ENCODE results near the gene ZNF668. TPM values are rescaled to one million over a fixed set of nuclear protein-coding genes. Genes with fewer than 3 reads are reported as not detected.

Gene ZNF668
- 8.7 TPM for polyA plus RNA-seq (ENCODE audit: insufficient read length)

DNA sequence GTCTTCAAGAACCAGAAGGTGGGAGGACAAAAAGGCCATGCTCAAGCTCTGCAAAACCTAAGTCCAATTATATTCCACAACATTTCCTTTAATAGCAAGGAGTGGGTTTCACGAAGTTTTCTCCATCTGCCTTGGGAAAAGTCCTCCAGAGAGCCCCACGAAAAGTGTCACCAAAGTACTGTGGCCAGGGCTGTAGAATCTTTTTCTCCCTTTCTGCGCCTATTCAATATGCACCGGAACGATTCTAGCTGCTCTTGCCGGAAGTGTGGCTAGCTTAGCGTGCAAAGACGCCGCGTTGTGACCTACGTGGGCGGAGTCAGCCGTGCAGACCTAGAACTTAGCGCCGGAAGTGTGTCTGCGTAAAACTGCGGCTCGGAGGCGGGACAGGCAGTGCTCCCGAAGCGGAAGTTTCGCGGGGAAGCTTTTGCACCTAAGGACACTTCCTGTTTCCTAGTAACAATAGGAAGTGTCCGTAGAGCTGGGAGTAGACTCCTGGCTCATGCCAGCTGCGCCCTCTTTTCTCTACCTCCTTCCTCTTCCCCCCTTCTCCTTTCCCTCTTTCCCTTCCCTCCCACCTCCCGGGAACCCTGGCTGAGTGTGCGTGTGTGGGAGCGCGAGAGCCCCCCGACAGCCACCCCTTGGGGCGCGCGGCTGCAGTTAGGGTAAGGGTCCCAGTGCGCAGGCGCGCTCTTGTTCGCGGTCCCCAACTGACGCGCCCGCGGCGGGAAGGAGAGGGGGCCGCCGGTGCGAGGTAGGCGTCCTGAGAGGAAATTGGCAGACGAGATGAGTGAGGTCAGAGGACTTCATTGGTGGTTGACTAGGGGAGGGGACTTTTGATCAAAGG, at the start of gene ZNF668, which contains the start of gene ZNF646:
Gene ZNF668, minus strand, starts transcription at position 271 of the 844 bp plus-strand sequence. CDS start 9,781 bp downstream, outside the sequence.
Gene ZNF646, plus strand, starts transcription at position 453 of the 844 bp plus-strand sequence. CDS start 1,903 bp downstream, outside the sequence.
- DNase-seq (ENCODE audit: low read depth) = peak; percentile 98

DNA sequence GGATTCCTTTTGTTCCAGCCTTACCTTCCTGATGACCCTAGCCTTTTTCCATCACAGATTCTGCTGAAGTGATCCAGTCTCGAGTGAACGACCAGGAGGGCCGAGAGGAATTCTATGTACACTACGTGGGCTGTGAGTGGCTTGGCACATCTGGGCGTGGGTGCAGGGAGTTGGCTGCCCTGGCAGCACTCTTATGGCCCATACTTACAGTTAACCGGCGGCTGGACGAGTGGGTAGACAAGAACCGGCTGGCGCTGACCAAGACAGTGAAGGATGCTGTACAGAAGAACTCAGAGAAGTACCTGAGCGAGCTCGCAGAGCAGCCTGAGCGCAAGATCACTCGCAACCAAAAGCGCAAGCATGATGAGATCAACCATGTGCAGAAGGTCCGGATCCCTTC, 46.1 kb upstream of the ZNF668 start:
- no peak for DNase-seq (ENCODE audit: low read depth)

GRCh38 chr16:31118223-31119155, 44.4 kb upstream of the ZNF668 start:
- DNase-seq (ENCODE audit: low read depth) = no peak

DNA sequence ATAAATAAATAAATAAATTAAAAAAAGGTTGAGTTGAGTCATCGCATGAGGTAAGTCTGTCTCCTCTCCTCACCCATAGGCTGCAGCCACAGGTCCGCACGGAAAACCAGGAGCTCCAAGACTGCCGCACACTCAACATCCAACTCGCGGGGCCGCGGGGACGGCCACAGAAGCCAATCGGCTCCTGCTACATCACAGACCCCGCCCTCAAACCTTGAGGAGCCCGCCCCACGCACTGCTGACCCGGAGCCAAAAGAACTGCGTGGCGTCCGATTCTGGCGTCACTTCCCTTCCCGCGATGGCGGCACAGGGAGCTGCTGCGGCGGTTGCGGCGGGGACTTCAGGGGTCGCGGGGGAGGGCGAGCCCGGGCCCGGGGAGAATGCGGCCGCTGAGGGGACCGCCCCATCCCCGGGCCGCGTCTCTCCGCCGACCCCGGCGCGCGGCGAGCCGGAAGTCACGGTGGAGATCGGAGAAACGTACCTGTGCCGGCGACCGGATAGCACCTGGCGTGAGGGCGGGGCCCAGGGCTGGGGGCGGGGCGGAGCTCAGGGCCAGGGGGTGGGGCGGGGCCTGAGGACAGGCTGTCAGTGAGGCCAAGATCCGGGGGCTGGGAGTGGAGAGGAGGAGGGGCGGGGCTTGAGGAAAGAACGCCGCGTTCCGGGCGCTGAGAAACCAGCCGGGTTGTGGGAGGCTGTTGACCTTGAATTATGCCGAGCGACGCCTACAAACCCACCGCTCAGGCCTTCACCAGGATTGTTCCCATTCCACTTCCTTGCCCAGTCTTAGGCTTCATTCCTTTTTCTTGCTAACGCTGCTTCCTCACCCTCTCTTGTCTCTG, 43.6 kb upstream of the ZNF668 start, which contains the start of gene KAT8:
Gene KAT8, plus strand, starts transcription at position 281 of the 839 bp plus-strand sequence. Its CDS starts 18 bp downstream, at position 299.
- DNase-seq (ENCODE audit: low read depth) = peak; percentile 90

GRCh38 chr16:31114468-31114867, 40.4 kb upstream of the ZNF668 start:
- no peak for DNase-seq (ENCODE audit: low read depth)

- DNase-seq (ENCODE audit: low read depth) = no peak
Measured at GRCh38 chr16:31113121-31114120, 39.4 kb upstream of the ZNF668 start.

- DNase-seq (ENCODE audit: low read depth) = no peak
Measured at GRCh38 chr16:31112711-31113110, 38.7 kb upstream of the ZNF668 start.

DNA sequence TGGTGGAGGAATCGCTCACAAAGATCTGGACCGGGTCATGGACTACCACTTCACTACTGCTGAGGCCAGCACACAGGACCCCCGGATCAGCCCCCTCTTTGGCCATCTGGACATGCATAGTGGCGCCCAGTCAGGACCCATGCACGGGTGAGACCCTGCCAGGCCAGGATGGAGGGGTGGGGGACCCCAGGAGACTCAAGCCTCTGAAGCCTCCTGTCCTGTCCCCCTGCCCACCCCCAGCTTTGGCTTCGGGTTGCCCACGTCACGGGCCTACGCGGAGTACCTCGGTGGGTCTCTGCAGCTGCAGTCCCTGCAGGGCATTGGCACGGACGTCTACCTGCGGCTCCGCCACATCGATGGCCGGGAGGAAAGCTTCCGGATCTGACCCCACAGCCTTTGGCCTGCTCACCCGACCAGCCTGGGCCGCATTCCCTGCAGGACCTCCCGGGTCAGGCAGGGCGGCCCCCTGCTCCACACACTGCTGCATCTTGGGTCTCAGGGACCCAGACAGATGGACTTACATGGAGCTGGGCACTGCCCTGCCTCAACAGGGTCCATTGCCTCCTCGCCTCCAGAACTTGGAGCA, 37.9 kb upstream of the ZNF668 start:
- DNase-seq (ENCODE audit: low read depth) = no peak

- DNase-seq (ENCODE audit: low read depth) = no peak
Measured at GRCh38 chr16:31110106-31111034, 36.3 kb upstream of the ZNF668 start.

- DNase-seq (ENCODE audit: low read depth) = no peak
Measured at GRCh38 chr16:31109622-31110021, 35.6 kb upstream of the ZNF668 start.

- DNase-seq (ENCODE audit: low read depth) = no peak
Measured at GRCh38 chr16:31108794-31109558, 34.9 kb upstream of the ZNF668 start.

GRCh38 chr16:31108035-31108793, 34.2 kb upstream of the ZNF668 start, which contains the start of gene BCKDK:
BCKDK (plus strand) TSS chr16:31108386; CDS start chr16:31109224, 838 bp downstream.
- DNase-seq (ENCODE audit: low read depth) = no peak

GRCh38 chr16:31107465-31107867, 33.4 kb upstream of the ZNF668 start:
- DNase-seq (ENCODE audit: low read depth) = no peak

GRCh38 chr16:31106509-31107464, 32.7 kb upstream of the ZNF668 start:
- no peak for DNase-seq (ENCODE audit: low read depth)

DNA sequence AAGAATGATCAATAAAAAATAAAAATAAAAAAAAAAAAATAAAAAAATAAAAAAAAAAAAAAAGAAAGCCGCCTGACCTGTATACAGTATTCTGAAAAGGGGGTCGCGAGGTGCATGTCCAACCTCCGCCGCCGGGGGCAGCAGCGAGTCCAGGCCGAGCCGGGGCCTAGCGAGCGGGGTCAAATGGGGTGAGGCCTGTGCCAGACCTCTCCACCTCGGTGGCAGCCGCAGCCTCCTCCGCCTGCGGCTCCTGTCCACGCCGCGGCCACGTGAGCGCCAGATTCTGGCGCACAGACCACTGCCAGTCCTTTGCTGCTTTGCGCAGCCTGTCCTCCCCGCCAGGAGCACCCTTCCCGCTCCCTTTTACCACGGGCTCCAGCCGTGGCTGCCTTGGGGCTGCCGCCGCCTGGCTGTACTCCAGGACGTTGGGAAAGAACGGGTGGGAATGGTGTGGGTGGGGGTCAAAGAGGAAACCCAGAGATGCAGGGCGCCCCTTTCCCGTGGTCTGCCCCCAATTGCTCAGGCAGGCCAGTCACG, 31.7 kb upstream of the ZNF668 start:
- no peak for DNase-seq (ENCODE audit: low read depth)
